Mesendoderm (in vitro differentiated cells): ENCODE measurements around the gene FXR2.

ENCODE experiments used
- DNase-seq: peaks from one replicate; pipeline ENCODE4 v3.0.0; 2013
- H2AK5ac ChIP-seq: 2 replicates; pipeline ENCODE4 v1.6.1; 2013; ENCODE audit warnings: low read length, inconsistent platforms
- H2BK120ac ChIP-seq: 2 replicates; pipeline ENCODE4 v1.6.1; 2013; ENCODE audit warnings: low read depth, mild to moderate bottlenecking, low read length, moderate library complexity, mixed read lengths
- H2BK15ac ChIP-seq: replicated peaks from 2 replicates; pipeline ENCODE4 v1.6.1; 2013; ENCODE audit warnings: low read depth, mild to moderate bottlenecking, moderate library complexity
- H2BK5ac ChIP-seq: 2 replicates; pipeline ENCODE4 v1.6.1; 2013; ENCODE audit warnings: low read length, inconsistent platforms
- H3K18ac ChIP-seq: 2 replicates; pipeline ENCODE4 v1.6.1; 2013; ENCODE audit warnings: mild to moderate bottlenecking, low read length, mixed read lengths
- H3K23ac ChIP-seq: one replicate; pipeline ENCODE4 v1.6.1; 2013; ENCODE audit warnings: low read length
- H3K27ac ChIP-seq: 2 replicates; pipeline ENCODE4 v1.5.1; 2013; ENCODE audit warnings: low read depth, mild to moderate bottlenecking, inconsistent platforms, low read length, moderate library complexity
- H3K27me3 ChIP-seq: 2 replicates; pipeline ENCODE4 v1.6.1; 2013; ENCODE audit warnings: low read length, control low read depth, mild to moderate bottlenecking, inconsistent platforms; ENCODE audit not compliant: insufficient read depth, poor library complexity
- H3K36me3 ChIP-seq: 2 replicates; pipeline ENCODE4 v1.6.1; 2013; ENCODE audit warnings: low read length, inconsistent platforms; ENCODE audit not compliant: control insufficient read depth, insufficient read depth
- H3K4ac ChIP-seq: one replicate; pipeline ENCODE4 v1.6.1; 2013; ENCODE audit warnings: low read depth, mild to moderate bottlenecking, low read length, moderate library complexity
- H3K4me1 ChIP-seq: 2 replicates; pipeline ENCODE4 v1.6.1; 2013; ENCODE audit warnings: low read depth, low read length, inconsistent platforms; ENCODE audit not compliant: control insufficient read depth
- H3K4me2 ChIP-seq: 2 replicates; pipeline ENCODE4 v1.6.1; 2013; ENCODE audit warnings: low read length
- H3K4me3 ChIP-seq: 2 replicates; pipeline ENCODE4 v1.5.1; 2013; ENCODE audit warnings: mild to moderate bottlenecking, low read length
- H3K56ac ChIP-seq: one replicate; pipeline ENCODE4 v1.6.1; 2013; ENCODE audit warnings: low read length
- H3K79me1 ChIP-seq: 2 replicates; pipeline ENCODE4 v1.6.1; 2013; ENCODE audit warnings: low read length, inconsistent platforms
- H3K79me2 ChIP-seq: 2 replicates; pipeline ENCODE4 v1.6.1; 2013; ENCODE audit warnings: mild to moderate bottlenecking, low read length; ENCODE audit not compliant: control insufficient read depth, insufficient read depth
- H3K9ac ChIP-seq: 2 replicates; pipeline ENCODE4 v1.6.1; 2013; ENCODE audit warnings: low read length, inconsistent platforms
- H4K5ac ChIP-seq: one replicate; pipeline ENCODE4 v1.6.1; 2013; ENCODE audit warnings: low read length
- H4K8ac ChIP-seq: one replicate; pipeline ENCODE4 v1.6.1; 2013; ENCODE audit warnings: low read depth, mild to moderate bottlenecking, control low read depth, low read length, moderate library complexity
- WGBS: extraction: QIAGEN DNeasy Blood & Tissue Kit; methylation state at CpG from one replicate; pipeline ENCODE4 v1.1.7; 2013; ENCODE audit warnings: low lambda C conversion rate, missing lambda C conversion rate; ENCODE audit not compliant: insufficient coverage; ENCODE audit errors: extremely low coverage; 5-methylcytosine and 5-hydroxymethylcytosine counted together

FXR2 gene

GRCh38 chr17:7573324-7574080 is 41.2 kb downstream of the FXR2 start:
- H3K4me3 ChIP-seq = peak overlapping the region; percentile 93
- H2BK120ac ChIP-seq = no peak overlapping the region
- peak overlapping the region; percentile 91 for H3K18ac ChIP-seq
- no CpG with 5 or more reads among the region's 71 CpGs for WGBS
- H3K27ac ChIP-seq = peak overlapping the region; percentile 88
- H3K36me3 ChIP-seq = peaks cover 40% of the 10 kb centered on the region
- H3K9ac ChIP-seq = peak overlapping the region; percentile 99
- no peaks in the 10 kb centered on the region for H3K27me3 ChIP-seq
- H3K79me2 ChIP-seq = peaks cover 39% of the 10 kb centered on the region
- H3K56ac ChIP-seq = peak overlapping the region; percentile 100
- H3K4me1 ChIP-seq = peaks cover 2% of the 10 kb centered on the region
- peak; percentile 97 for DNase-seq
- H3K79me1 ChIP-seq = peaks cover 16% of the 10 kb centered on the region
- H3K4me2 ChIP-seq = peak overlapping the region; percentile 23
- H2AK5ac ChIP-seq = peak overlapping the region; percentile 84
- peak overlapping the region; percentile 99 for H3K4ac ChIP-seq
- peak overlapping the region; percentile 90 for H3K23ac ChIP-seq
- no peak overlapping the region for H4K5ac ChIP-seq
- H4K8ac ChIP-seq = peak overlapping the region; percentile 84
- H2BK5ac ChIP-seq = peak overlapping the region; percentile 91
- H2BK15ac ChIP-seq = no peak overlapping the region

GRCh38 chr17:7572588-7573323 is 41.9 kb downstream of the FXR2 start:
- H3K23ac ChIP-seq = peak overlapping the region; percentile 90
- H3K36me3 ChIP-seq = peaks cover 36% of the 10 kb centered on the region
- peak overlapping the region; percentile 100 for H3K56ac ChIP-seq
- no peak overlapping the region for H2BK120ac ChIP-seq
- no peak overlapping the region for H4K5ac ChIP-seq
- no CpG with 5 or more reads among the region's 73 CpGs for WGBS
- peak overlapping the region; percentile 93 for H3K4me3 ChIP-seq
- H4K8ac ChIP-seq = peak overlapping the region; percentile 84
- peaks cover 16% of the 10 kb centered on the region for H3K79me1 ChIP-seq
- H3K27ac ChIP-seq = peak overlapping the region; percentile 88
- peak overlapping the region; percentile 91 for H3K18ac ChIP-seq
- peak overlapping the region; percentile 91 for H2BK5ac ChIP-seq
- H3K27me3 ChIP-seq = no peaks in the 10 kb centered on the region
- H2AK5ac ChIP-seq = peak overlapping the region; percentile 84
- DNase-seq = peak; percentile 100
- H3K79me2 ChIP-seq = peaks cover 39% of the 10 kb centered on the region
- H3K4me2 ChIP-seq = no peak overlapping the region
- H2BK15ac ChIP-seq = no peak overlapping the region
- peak overlapping the region; percentile 99 for H3K9ac ChIP-seq
- H3K4me1 ChIP-seq = peaks cover 2% of the 10 kb centered on the region
- H3K4ac ChIP-seq = peak overlapping the region; percentile 99

DNA sequence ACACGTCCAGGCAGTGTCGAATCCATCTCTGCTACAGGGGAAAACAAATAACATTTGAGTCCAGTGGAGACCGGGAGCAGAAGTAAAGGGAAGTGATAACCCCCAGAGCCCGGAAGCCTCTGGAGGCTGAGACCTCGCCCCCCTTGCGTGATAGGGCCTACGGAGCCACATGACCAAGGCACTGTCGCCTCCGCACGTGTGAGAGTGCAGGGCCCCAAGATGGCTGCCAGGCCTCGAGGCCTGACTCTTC is 42.4 kb downstream of the FXR2 start:
- Histone ChIP-seq H3K4me3 (no peak overlapping the region), H3K4ac (no peak overlapping the region), H2BK5ac (no peak overlapping the region), H3K79me2 (peaks cover 39% of the 10 kb centered on the region), H2BK15ac (no peak overlapping the region), H3K27me3 (no peaks in the 10 kb centered on the region), H3K79me1 (peaks cover 16% of the 10 kb centered on the region), H3K36me3 (peaks cover 33% of the 10 kb centered on the region), H4K8ac (no peak overlapping the region), H3K27ac (no peak overlapping the region), H3K4me1 (peaks cover 2% of the 10 kb centered on the region), H3K56ac (peak overlapping the region; percentile 85), H2BK120ac (no peak overlapping the region), H4K5ac (no peak overlapping the region), H2AK5ac (no peak overlapping the region), H3K9ac (peak overlapping the region; percentile 60), H3K18ac (no peak overlapping the region), H3K4me2 (peak overlapping the region; percentile 44), H3K23ac (no peak overlapping the region)
- WGBS = no CpG with 5 or more reads among the region's 11 CpGs
- DNase-seq = no peak

DNA sequence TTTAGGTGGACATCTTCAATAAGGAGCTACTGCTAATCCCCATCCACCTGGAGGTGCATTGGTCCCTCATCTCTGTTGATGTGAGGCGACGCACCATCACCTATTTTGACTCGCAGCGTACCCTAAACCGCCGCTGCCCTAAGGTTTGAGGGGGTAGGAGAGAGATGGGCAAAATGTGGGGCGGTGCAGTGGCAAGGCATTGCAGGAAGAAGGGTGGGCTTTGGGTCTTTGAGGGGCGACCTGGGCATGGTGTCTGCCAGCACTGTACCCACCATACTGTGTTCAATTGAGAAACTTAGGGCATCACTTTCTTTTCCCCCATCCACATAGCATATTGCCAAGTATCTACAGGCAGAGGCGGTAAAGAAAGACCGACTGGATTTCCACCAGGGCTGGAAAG is 44.3 kb downstream of the FXR2 start:
- WGBS = no CpG with 5 or more reads among the region's 10 CpGs
- H4K5ac ChIP-seq = no peak overlapping the region
- no peak overlapping the region for H3K9ac ChIP-seq
- H3K79me2 ChIP-seq = peaks cover 34% of the 10 kb centered on the region
- H3K4me3 ChIP-seq = no peak overlapping the region
- H4K8ac ChIP-seq = no peak overlapping the region
- no peak overlapping the region for H2AK5ac ChIP-seq
- peaks cover 2% of the 10 kb centered on the region for H3K4me1 ChIP-seq
- H3K36me3 ChIP-seq = peaks cover 25% of the 10 kb centered on the region
- H3K56ac ChIP-seq = no peak overlapping the region
- H2BK120ac ChIP-seq = no peak overlapping the region
- no peak overlapping the region for H3K4ac ChIP-seq
- no peaks in the 10 kb centered on the region for H3K27me3 ChIP-seq
- H2BK5ac ChIP-seq = no peak overlapping the region
- no peak overlapping the region for H2BK15ac ChIP-seq
- H3K27ac ChIP-seq = no peak overlapping the region
- DNase-seq = no peak
- H3K18ac ChIP-seq = no peak overlapping the region
- H3K4me2 ChIP-seq = no peak overlapping the region
- H3K79me1 ChIP-seq = peaks cover 12% of the 10 kb centered on the region
- H3K23ac ChIP-seq = no peak overlapping the region

DNA sequence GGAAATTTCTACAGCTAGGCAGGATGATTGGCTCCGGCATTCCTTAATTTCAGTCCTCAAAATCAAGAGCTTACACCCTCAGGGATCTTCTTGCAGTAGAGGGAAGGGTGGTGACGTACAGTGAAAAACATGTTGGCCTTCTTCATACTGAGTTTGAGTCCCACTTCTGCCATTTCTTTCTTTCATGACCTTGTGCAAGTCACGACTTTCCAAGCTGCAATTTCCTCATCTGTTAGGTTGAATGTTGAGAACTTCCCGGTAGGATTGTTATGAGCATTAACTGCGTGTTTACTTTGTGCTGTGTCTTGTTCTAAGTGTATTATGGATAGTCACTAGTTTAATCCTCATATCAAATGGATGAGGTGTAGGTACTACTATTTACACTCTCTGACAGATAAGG is 45.1 kb downstream of the FXR2 start:
- Histone ChIP-seq H3K79me2 (peaks cover 32% of the 10 kb centered on the region), H3K27me3 (no peaks in the 10 kb centered on the region), H2BK5ac (no peak overlapping the region), H3K9ac (no peak overlapping the region), H2BK120ac (no peak overlapping the region), H3K27ac (no peak overlapping the region), H3K4me1 (no peaks in the 10 kb centered on the region), H3K18ac (no peak overlapping the region), H3K36me3 (peaks cover 24% of the 10 kb centered on the region), H2AK5ac (no peak overlapping the region), H4K5ac (no peak overlapping the region), H3K4me3 (no peak overlapping the region), H2BK15ac (no peak overlapping the region), H3K4me2 (no peak overlapping the region), H3K4ac (no peak overlapping the region), H4K8ac (no peak overlapping the region), H3K79me1 (peaks cover 14% of the 10 kb centered on the region), H3K23ac (no peak overlapping the region), H3K56ac (no peak overlapping the region)
- no peak for DNase-seq
- no CpG with 5 or more reads among the region's 5 CpGs for WGBS
